Right ventricle myocardium superior (tissue), 1 donor: ENCODE data around the gene TRIOBP. TPM values are rescaled to one million over a fixed set of nuclear protein-coding genes. Genes with fewer than 3 reads are reported as not detected.

Source experiments
- ATAC-seq: fragments of 200-7000 bp; cut with Tn5 transposase; one replicate; pipeline ENCODE4 v1.9.1; 2020; ENCODE audit warnings: mild to moderate bottlenecking; ENCODE audit not compliant: poor library complexity
- DNase-seq: peaks from one replicate; pipeline ENCODE4 v3.0.0-alpha.2; 2020
- intact Hi-C: fragments of 100-400 bp; cut with DNase I; formaldehyde crosslinking; loops from one replicate; pipeline ENCODE4 v1.11.2; 2022
- total RNA-seq: library from RNA; stranded (reverse); fragmentation: NEBNext Ultra II Directional; extraction: Animal tissue kit (Norgen Biotek cat#: 25700); gene quantifications from one replicate; pipeline ENCODE4 v1.2.1, GENCODE V29; 2021
- donor health status: DM: no; HTN: yes; CAD: no; lungs with severe emphysema.

Gene TRIOBP
- total RNA-seq, 1 donor from 2014 or later, result 78.6 TPM

DNA sequence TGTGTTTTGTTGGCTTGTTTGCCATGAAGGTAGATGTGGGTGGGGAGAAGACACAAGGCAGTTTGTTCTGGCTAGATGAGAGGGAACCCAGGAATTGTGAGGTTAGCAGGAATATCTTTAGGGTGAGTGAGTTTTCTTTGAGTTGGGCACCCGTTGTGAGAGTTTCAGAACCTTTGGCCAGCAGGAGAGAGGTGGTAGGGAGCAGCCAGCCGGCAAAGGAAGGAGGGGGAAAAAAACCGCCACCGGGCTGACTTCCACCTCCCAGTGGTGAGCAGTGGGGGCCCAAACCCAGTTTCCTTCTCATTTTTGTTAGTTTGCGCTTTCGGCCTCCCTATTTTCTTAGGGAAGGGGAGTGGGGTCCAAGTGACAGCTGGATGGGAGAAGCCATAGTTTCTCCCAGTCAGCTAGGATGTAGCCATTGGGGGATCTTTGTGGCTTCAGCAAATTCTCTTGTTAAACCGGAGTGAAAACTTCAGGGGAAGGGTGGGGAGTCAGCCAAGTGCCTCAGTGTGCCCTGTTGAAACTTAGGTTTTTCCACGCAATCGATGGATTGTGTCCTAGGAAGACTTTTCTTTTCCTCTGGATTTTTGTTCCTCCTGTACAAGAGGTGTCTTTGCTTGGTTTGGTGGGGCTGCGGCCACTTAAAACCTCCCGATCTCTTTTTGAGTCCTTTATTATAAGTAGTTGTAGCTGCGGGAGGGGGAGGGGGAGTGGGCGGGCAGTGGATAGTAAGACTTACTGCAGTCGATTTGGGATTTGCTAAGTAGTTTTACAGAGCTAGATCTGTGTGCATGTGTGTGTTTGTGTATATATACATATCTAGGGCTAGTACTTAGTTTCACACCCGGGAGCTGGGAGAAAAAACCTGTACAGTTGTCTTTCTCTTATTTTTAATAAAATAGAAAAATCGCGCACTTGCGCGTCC, 109.8 kb downstream of the TRIOBP start:
- ATAC-seq, result no peak
- no peak for DNase-seq
- intact Hi-C loops, result no loop called here

GRCh38 chr22:37807410-37808293, 110.8 kb downstream of the TRIOBP start, which contains the start of gene GCAT:
TSS of gene GCAT (plus strand) at chr22:37807934. CDS start at chr22:37807968, 34 bp downstream.
- ATAC-seq (peak; percentile 90), DNase-seq (peak; percentile 97)
- intact Hi-C loops, result no loop called here

DNA sequence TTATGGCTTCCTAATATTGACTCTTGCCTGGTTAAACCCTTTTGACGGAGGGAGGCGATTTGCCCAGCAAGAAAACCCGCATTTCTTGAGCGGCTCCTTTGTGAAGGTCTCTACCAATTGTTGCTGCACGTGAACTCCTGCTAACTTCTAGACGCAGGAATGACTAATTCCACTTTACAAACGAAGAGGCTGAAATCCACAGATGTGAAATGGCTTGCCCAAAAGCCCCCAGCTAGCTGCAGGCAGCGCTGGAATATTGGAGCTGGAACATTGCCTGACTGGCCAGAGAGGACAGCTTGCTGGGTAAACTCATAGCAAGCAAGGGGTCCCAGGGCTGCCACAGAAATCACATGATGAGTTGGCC, 111.4 kb downstream of the TRIOBP start:
- DNase-seq (no peak), ATAC-seq (no peak)
- intact Hi-C loops, result no loop called here

DNA sequence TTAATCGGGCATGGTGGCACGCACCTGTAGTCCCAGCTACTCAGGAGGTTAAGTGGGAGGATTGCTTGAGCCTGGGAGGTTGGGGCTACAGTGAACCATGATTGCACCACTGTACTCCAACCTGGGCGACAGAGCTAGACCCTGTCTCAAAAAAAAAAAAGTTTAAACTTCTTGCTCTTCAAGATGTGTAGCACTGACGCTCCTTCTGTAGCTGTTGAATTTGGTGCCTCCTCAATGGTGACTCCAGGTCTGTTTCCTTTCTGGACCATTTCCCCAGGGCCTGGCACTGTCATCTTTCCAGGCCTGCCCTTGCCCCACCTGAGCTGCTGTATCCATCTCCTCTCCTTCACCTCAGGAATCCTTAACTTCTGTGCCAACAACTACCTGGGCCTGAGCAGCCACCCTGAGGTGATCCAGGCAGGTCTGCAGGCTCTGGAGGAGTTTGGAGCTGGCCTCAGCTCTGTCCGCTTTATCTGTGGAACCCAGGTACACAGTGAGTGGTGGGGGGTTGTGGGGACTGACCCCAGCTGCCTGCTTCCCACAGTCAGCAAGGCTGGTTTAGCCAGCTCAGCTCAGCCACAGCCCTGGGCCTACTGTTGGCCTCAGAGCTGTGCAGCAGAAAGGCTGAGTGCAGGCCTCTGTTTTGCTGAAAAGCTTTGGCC, 113.0 kb downstream of the TRIOBP start:
- ATAC-seq, result no peak
- no peak for DNase-seq
- intact Hi-C loops, result no loop called here

DNA sequence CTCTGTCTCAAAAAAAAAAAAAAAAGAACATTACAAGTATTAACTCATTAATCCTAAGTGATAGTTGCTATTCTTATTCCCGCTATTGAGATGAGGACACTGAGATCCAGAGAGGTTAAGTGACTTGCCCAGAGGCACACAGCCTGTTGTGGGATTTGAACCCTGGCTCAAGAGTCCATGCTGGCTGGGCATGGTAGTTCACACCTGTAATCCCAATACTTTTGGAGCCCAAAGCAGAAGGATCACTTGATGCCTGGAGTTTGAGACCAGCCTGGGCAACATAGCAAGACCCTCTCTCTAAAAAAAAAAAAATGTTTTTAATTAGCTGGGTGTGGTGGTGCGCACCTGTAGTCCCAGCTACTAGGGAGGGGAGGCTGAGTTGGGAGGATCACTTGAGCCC, 115.0 kb downstream of the TRIOBP start:
- ATAC-seq (no peak), DNase-seq (no peak)
- intact Hi-C loops, result no loop called here

- no peak for ATAC-seq
- intact Hi-C loops, result no loop called here
- DNase-seq, result no peak
These were observed 116.2 kb downstream of the TRIOBP start for GRCh38 chr22:37812869-37813678.

GRCh38 chr22:37815593-37815992, 118.7 kb downstream of the TRIOBP start:
- DNase-seq (no peak), ATAC-seq (no peak)
- intact Hi-C loops, result loop anchor here (5.0 kb wide), 1 partner anchor 152 kb away; no protein-coding TSS in a partner anchor

GRCh38 chr22:37816543-37817180, 119.8 kb downstream of the TRIOBP start:
- intact Hi-C loops, result loop anchor here (1.0 to 5.0 kb wide), 2 partner anchors 47 to 151 kb away; no protein-coding TSS in a partner anchor
- DNase-seq (no peak), ATAC-seq (no peak)

- DNase-seq (peak; percentile 90), ATAC-seq (peak; percentile 95)
- intact Hi-C loops, result loop anchor here (1.0 to 5.0 kb wide), 2 partner anchors 45 to 149 kb away; no protein-coding TSS in a partner anchor
These were observed 121.0 kb downstream of the TRIOBP start for GRCh38 chr22:37817705-37818408.

- peak; percentile 71 for ATAC-seq
- DNase-seq, result peak; percentile 82
- intact Hi-C loops, result loop anchor here (5.0 kb wide), 1 partner anchor 149 kb away; no protein-coding TSS in a partner anchor
These were observed 121.7 kb downstream of the TRIOBP start for GRCh38 chr22:37818409-37819104.

GRCh38 chr22:37819105-37819433, 122.2 kb downstream of the TRIOBP start:
- ATAC-seq (no peak), DNase-seq (no peak)
- intact Hi-C loops, result loop anchor here (5.0 kb wide), 1 partner anchor 148 kb away; no protein-coding TSS in a partner anchor

- ATAC-seq (no peak), DNase-seq (no peak)
- intact Hi-C loops, result no loop called here
These were observed 123.5 kb downstream of the TRIOBP start for GRCh38 chr22:37820350-37820749.

DNA sequence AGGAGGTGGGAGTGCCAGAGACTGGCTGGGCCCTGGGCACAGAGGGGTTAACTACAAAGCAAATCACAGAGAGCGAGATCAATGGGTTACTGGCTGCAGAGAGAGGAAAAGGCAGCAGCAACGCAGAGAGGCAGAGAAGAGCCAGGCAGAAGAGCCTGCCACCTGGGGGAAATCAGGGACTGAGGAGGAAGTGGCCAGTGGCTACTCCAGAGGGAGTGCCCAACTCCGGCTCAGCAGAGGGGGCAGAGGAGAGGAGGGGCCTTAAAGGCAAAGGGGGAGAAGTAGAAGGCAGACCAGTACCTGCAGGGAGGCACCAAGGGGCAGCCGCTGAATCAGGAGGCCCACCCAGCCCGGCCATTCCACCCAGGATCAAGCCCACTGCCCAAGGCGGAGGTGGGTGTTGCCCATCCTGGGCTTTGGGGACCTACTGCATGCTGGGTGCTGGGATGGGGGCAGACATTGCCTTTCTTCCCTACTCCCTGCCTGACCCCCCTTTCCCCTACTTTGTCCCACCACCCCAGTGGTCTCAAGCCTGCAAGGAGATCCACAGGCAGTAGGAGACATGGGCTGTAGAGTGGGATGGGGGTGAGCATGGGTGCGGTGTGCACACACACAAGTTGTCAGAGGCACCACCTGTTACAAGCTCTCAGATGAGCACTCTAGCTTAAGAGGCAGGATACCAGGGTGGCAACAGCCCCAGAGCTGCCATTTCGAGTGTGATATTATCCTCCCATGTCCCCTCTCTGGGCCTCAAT, 125.4 kb downstream of the TRIOBP start:
- no peak for DNase-seq
- no peak for ATAC-seq
- intact Hi-C loops, result no loop called here

GRCh38 chr22:37823134-37823985, 126.5 kb downstream of the TRIOBP start, which contains the start of gene GALR3:
TSS of gene GALR3 (plus strand) at chr22:37823382. CDS start at chr22:37823407, 25 bp downstream.
- DNase-seq (no peak), ATAC-seq (no peak)
- intact Hi-C loops, result no loop called here
